ENCODE results near the gene RD3L.

DNA sequence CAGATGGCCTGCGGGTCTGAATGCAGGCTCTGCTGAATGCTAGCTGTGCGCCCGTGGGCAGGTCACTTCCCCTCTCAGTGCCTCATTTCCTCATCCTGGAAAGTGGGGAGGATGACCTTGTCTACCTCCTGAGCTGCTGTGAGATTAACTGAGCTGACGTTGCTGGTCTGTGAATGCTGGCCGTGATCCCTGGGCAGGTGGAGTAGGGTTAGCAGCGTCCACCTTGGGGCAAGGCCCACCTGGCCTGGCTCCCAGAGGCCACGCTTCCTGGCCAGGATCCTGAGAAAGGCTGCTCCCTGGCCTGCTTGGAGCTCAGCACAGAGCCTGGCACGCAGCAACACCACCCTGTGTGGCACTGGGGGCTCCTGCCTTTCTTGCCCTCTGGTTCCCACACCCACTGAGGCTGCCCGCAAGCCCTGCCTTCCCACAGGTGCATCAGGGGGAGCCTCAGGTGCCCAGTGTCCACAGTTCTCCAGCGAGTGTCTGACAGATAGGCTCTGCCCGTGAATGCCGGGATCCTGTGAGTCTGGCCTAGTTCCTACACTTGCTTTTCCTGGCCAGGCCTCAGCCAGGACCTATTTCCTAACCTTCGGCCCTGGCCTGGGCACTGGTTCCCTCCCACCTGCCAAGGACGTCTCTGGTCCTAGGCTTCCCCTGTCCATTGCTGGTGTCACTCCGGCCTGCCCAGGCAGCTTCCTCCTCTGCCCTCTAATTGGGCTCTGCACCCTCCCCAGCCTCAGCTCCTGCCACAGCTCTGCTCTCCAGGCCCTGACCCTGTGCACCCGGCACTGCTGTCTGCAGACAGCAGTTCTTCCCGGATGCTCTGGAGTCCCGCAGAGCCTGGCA, 51.3 kb downstream of the RD3L start:
- TF ChIP-seq, protein P1, sequence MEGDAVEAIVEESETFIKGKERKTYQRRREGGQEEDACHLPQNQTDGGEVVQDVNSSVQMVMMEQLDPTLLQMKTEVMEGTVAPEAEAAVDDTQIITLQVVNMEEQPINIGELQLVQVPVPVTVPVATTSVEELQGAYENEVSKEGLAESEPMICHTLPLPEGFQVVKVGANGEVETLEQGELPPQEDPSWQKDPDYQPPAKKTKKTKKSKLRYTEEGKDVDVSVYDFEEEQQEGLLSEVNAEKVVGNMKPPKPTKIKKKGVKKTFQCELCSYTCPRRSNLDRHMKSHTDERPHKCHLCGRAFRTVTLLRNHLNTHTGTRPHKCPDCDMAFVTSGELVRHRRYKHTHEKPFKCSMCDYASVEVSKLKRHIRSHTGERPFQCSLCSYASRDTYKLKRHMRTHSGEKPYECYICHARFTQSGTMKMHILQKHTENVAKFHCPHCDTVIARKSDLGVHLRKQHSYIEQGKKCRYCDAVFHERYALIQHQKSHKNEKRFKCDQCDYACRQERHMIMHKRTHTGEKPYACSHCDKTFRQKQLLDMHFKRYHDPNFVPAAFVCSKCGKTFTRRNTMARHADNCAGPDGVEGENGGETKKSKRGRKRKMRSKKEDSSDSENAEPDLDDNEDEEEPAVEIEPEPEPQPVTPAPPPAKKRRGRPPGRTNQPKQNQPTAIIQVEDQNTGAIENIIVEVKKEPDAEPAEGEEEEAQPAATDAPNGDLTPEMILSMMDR (IDR thresholded peaks at IDR 0.05; ENCODE audit: low read depth, low read length): no peak
- TF ChIP-seq MAX (IDR thresholded peaks at IDR 0.05; ENCODE audit: low read depth, low read length) (no peak), POLR2A (IDR thresholded peaks at IDR 0.05; ENCODE audit: extremely low read depth, insufficient read length) (no peak)
